CD14-positive monocyte (primary cell): ENCODE measurements around the gene DTNA. TPM values are rescaled to one million over a fixed set of nuclear protein-coding genes. Genes with fewer than 3 reads are reported as not detected.

Experiments used
- DNase-seq, 3 donors: peaks; one replicate each; pipeline ENCODE4 v3.0.0-alpha.2; 2011 to 2022
- H2AFZ ChIP-seq: 2 replicates; pipeline ENCODE4 v1.6.0; 2012; ENCODE audit warnings: mild to moderate bottlenecking, low read depth, low read length, inconsistent platforms; ENCODE audit not compliant: insufficient read depth, poor library complexity, severe bottlenecking
- H3K27ac ChIP-seq, 2 donors: 1 replicate in 1 of 2; 2 replicates in 1 of 2; pipeline ENCODE4 v1.5.1; 2012 to 2013; ENCODE audit warnings: low read length in 2 of 2, control low read depth in 1 of 2, inconsistent platforms in 1 of 2, low read depth in 1 of 2, mild to moderate bottlenecking in 1 of 2
- H3K27me3 ChIP-seq, 2 donors: one replicate each; pipeline versions ENCODE4 v1.6.0 to v1.6.1; 2011 to 2013; ENCODE audit warnings: low read length in 2 of 2; ENCODE audit not compliant: control insufficient read depth in 2 of 2, insufficient read depth in 2 of 2
- H3K36me3 ChIP-seq, 2 donors: replicated peaks in 1 of 2; 1 replicate in 1 of 2; 2 replicates in 1 of 2; pipeline versions ENCODE4 v1.5.1 to v1.6.1; 2012 to 2013; ENCODE audit warnings: low read length in 2 of 2, control low read depth in 1 of 2, inconsistent platforms in 1 of 2, mild to moderate bottlenecking in 1 of 2; ENCODE audit not compliant: insufficient read depth in 2 of 2, control insufficient read depth in 1 of 2
- H3K4me1 ChIP-seq, 2 donors: 1 replicate in 1 of 2; 2 replicates in 1 of 2; pipeline versions ENCODE4 v1.5.1 to v1.6.1; 2012 to 2013; ENCODE audit warnings: low read length in 2 of 2, control low read depth in 1 of 2, inconsistent platforms in 1 of 2, mild to moderate bottlenecking in 1 of 2, moderate library complexity in 1 of 2; ENCODE audit not compliant: insufficient read depth in 2 of 2, control insufficient read depth in 1 of 2
- H3K4me2 ChIP-seq: replicated peaks from 2 replicates; pipeline ENCODE3; 2012; ENCODE audit warnings: low read length, moderate library complexity, mild to moderate bottlenecking; ENCODE audit not compliant: poor library complexity, severe bottlenecking; ENCODE audit errors: extremely low read depth
- H3K4me3 ChIP-seq, 3 experiments: fragments of 200-600 bp in 1 of 3; sonication (generic) in 1 of 3; replicated peaks in 1 of 3; 1 replicate in 2 of 3; 2 replicates in 1 of 3; pipeline ENCODE4 v1.5.1; 2011 to 2013; ENCODE audit warnings: low read length in 3 of 3, mild to moderate bottlenecking in 3 of 3, control low read depth in 2 of 3, low read depth in 2 of 3, inconsistent platforms in 1 of 3, moderate library complexity in 1 of 3
- H3K79me2 ChIP-seq: 2 replicates; pipeline ENCODE4 v1.6.0; 2012; ENCODE audit warnings: mild to moderate bottlenecking, control low read depth, inconsistent platforms, low read length, moderate library complexity; ENCODE audit not compliant: insufficient read depth
- H3K9ac ChIP-seq: 2 replicates; pipeline ENCODE4 v1.6.0; 2017; ENCODE audit warnings: low read length, mild to moderate bottlenecking; ENCODE audit not compliant: insufficient read depth, poor library complexity, severe bottlenecking
- H3K9me3 ChIP-seq, 2 donors: replicated peaks in 1 of 2; 1 replicate in 1 of 2; 2 replicates in 1 of 2; pipeline versions ENCODE4 v1.5.1 to v1.6.1; 2012 to 2013; ENCODE audit warnings: low read length in 2 of 2, control low read depth in 1 of 2; ENCODE audit not compliant: control insufficient read depth in 1 of 2, insufficient read depth in 1 of 2
- H4K20me1 ChIP-seq: 2 replicates; pipeline ENCODE4 v1.6.0; 2012; ENCODE audit warnings: mild to moderate bottlenecking, low read length, control low read depth, moderate library complexity; ENCODE audit not compliant: insufficient read depth
- H3K27ac Mint-ChIP-seq, 7 donors: one replicate each; pipeline ENCODE4 v1.8.0; 2020; ENCODE audit warnings: mild to moderate bottlenecking in 7 of 7, mixed read lengths in 7 of 7, moderate library complexity in 6 of 7, inconsistent platforms in 2 of 7
- H3K27me3 Mint-ChIP-seq, 3 donors: one replicate each; pipeline ENCODE4 v1.8.0; 2021 to 2022; ENCODE audit warnings: low read depth in 3 of 3, mild to moderate bottlenecking in 3 of 3, mixed read lengths in 3 of 3, moderate library complexity in 3 of 3, inconsistent platforms in 1 of 3
- H3K36me3 Mint-ChIP-seq, 2 donors: one replicate each; pipeline ENCODE4 v1.8.0; 2020; ENCODE audit warnings: mixed read lengths in 2 of 2, inconsistent platforms in 1 of 2, mild to moderate bottlenecking in 1 of 2
- H3K4me1 Mint-ChIP-seq: one replicate; pipeline ENCODE4 v1.8.0; 2020; ENCODE audit warnings: mild to moderate bottlenecking, mixed read lengths
- H3K4me3 Mint-ChIP-seq, 2 donors: one replicate each; pipeline ENCODE4 v1.8.0; 2020; ENCODE audit warnings: mild to moderate bottlenecking in 2 of 2, mixed read lengths in 2 of 2, moderate library complexity in 1 of 2
- H3K9me3 Mint-ChIP-seq, 7 donors: one replicate each; pipeline ENCODE4 v1.8.0; 2020 to 2022; ENCODE audit warnings: mixed read lengths in 7 of 7, mild to moderate bottlenecking in 6 of 7, moderate library complexity in 6 of 7, inconsistent platforms in 2 of 7
- CTCF ChIP-seq: fragments of 200-600 bp; IDR thresholded peaks from one replicate; pipeline ENCODE4 v1.8.0; 2022; ENCODE audit warnings: antibody characterized with exemption, mild to moderate bottlenecking
- WGBS: methylation state at CpG from one replicate; pipeline ENCODE4 v1.1.5; 2013; ENCODE audit warnings: missing lambda C conversion rate; ENCODE audit not compliant: insufficient coverage; 5-methylcytosine and 5-hydroxymethylcytosine counted together
- intact Hi-C, 2 donors: fragments of 100-400 bp; cut with micrococcal nuclease; formaldehyde crosslinking; loops; one replicate each; pipeline versions ENCODE4 v1.15.0 to v1.15.1; 2023
- polyA plus RNA-seq, 3 donors: library from polyadenylated mRNA; depleted of rRNA in 1 of 3; unstranded in 2 of 3; stranded (reverse) in 1 of 3; fragments of 300-500 nt in 2 of 3; fragments of >200 nt in 1 of 3; fragmentation: Illumina TruSeq in 2 of 3; gene quantifications; 1 replicate in 2 of 3; 2 replicates in 1 of 3; pipeline ENCODE4 v1.2.3, GENCODE V29; 2012 to 2021

Gene DTNA
- polyA plus RNA-seq, 3 donors, result 0.53 to 2.3 (median 0.76) TPM

- no peaks in the 10 kb centered on the region for H3K27me3 Mint-ChIP-seq
- H3K79me2 ChIP-seq, result no peaks in the 10 kb centered on the region
- H3K4me1 Mint-ChIP-seq, result peaks cover 8% of the 10 kb centered on the region
- H3K4me3 ChIP-seq, result no peak overlapping the region
- H3K9ac ChIP-seq, result no peak overlapping the region
- no peak overlapping the region for H3K4me3 Mint-ChIP-seq
- no peaks in the 10 kb centered on the region for H3K27me3 ChIP-seq
- no peak for TF ChIP-seq CTCF
- H3K27ac ChIP-seq, result no peak overlapping the region
- H3K27ac Mint-ChIP-seq, result no peak overlapping the region
- intact Hi-C loops, result no loop called here
- H3K9me3 Mint-ChIP-seq, result no peaks in the 10 kb centered on the region
- H4K20me1 ChIP-seq, result no peaks in the 10 kb centered on the region
- no CpG with 5 or more reads among the region's 1 CpG for WGBS
- H3K36me3 ChIP-seq, result no peaks in the 10 kb centered on the region
- H3K9me3 ChIP-seq, result no peaks in the 10 kb centered on the region
- no peak for DNase-seq
- no peaks in the 10 kb centered on the region for H3K4me1 ChIP-seq
- no peak overlapping the region for H3K4me2 ChIP-seq
- no peak overlapping the region for H2AFZ ChIP-seq
- H3K36me3 Mint-ChIP-seq, result no peaks in the 10 kb centered on the region
Measured at GRCh38 chr18:34886177-34886576, 176.1 kb downstream of the DTNA start.

DNA sequence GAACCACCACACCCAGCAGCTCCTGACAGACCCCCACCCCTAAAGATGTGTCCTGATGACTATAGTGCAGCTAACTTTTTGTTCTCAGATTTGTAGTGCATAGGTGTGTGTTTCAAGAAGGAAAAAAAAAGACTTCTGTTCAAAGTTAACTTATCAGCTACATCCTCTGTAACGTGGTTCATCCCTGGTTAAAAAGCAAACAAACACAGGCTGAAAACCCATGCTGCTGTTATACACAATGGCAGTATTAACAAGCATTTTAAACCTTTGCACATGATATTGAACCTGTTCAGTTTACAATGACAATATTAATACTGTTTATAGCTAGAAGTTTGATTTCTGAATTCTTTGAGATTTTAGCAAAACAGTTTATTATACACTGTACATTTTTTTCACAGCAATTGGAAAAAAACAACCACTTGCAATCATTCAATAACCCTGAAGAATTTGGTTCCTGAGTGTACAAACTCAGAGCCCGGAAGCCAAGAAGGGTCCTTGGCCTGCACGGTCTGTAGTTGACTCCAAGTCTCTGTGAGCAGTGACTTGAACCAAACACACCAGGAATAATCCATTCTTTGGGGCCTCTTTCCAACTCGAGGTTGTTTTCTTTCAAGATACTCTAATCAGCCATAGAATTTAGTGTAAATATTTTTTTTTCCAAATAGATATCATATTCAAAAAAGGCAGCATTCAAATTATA, 177.9 kb downstream of the DTNA start:
- no peak for DNase-seq
- Histone ChIP-seq H3K4me3 (no peak overlapping the region), H3K79me2 (no peaks in the 10 kb centered on the region), H2AFZ (no peak overlapping the region), H3K9ac (no peak overlapping the region), H3K4me2 (no peak overlapping the region), H3K27me3 (no peaks in the 10 kb centered on the region), H3K9me3 (peaks cover 0 to 2% of the 10 kb centered on the region in 2 donors), H4K20me1 (no peaks in the 10 kb centered on the region), H3K4me1 (no peaks in the 10 kb centered on the region), H3K36me3 (no peaks in the 10 kb centered on the region), H3K27ac (no peak overlapping the region)
- H3K9me3 Mint-ChIP-seq, result no peaks in the 10 kb centered on the region
- intact Hi-C loops, result no loop called here
- no peak overlapping the region for H3K4me3 Mint-ChIP-seq
- peaks cover 9% of the 10 kb centered on the region for H3K4me1 Mint-ChIP-seq
- H3K27ac Mint-ChIP-seq, result no peak overlapping the region
- 91% methylated on average over 2 of the region's 4 CpGs for WGBS
- no peak for TF ChIP-seq CTCF
- no peaks in the 10 kb centered on the region for H3K27me3 Mint-ChIP-seq
- no peaks in the 10 kb centered on the region for H3K36me3 Mint-ChIP-seq
